GM19025 (cell line): ENCODE measurements around the gene ECI1.
A peak's percentile ranks its signal among the peaks of the same experiment; 100 is the strongest.
"Not testable (repeated sequence)": the region's sequence is repeated elsewhere in the genome, so short reads cannot be mapped to it uniquely, and the experiment has no call there.

Experiments used
- ATAC-seq: cut with Tn5 transposase; IDR thresholded peaks from one replicate; pipeline ENCODE4 v1.9.1; 2021; ENCODE audit warnings: mild to moderate bottlenecking, low read depth, moderate library complexity; ENCODE audit not compliant: unreplicated experiment

The ECI1 gene

GRCh38 chr16:2280981-2281542 is 29.7 kb upstream of the ECI1 start:
- ATAC-seq: no peak

- ATAC-seq: no peak
Measured at GRCh38 chr16:2280461-2280860, 29.1 kb upstream of the ECI1 start.

GRCh38 chr16:2278956-2279800 is 27.8 kb upstream of the ECI1 start:
- ATAC-seq: no peak

- no peak for ATAC-seq
Measured at GRCh38 chr16:2278272-2278608, 26.9 kb upstream of the ECI1 start.

- ATAC-seq: no peak
Measured at GRCh38 chr16:2277466-2278271, 26.3 kb upstream of the ECI1 start.

GRCh38 chr16:2276368-2277195 is 25.2 kb upstream of the ECI1 start:
- ATAC-seq: no peak

- ATAC-seq: no peak
Measured at GRCh38 chr16:2275476-2276367, 24.3 kb upstream of the ECI1 start.

GRCh38 chr16:2273931-2274330 is 22.5 kb upstream of the ECI1 start:
- ATAC-seq: no peak

GRCh38 chr16:2273484-2273883 is 22.1 kb upstream of the ECI1 start:
- ATAC-seq: no peak

GRCh38 chr16:2271848-2272461 is 20.6 kb upstream of the ECI1 start:
- no peak for ATAC-seq

GRCh38 chr16:2270588-2271470 is 19.4 kb upstream of the ECI1 start:
- no peak for ATAC-seq

- no peak for ATAC-seq
Measured at GRCh38 chr16:2270070-2270462, 18.7 kb upstream of the ECI1 start.

- peak; percentile 66 for ATAC-seq
Measured at GRCh38 chr16:2267913-2268666, 16.7 kb upstream of the ECI1 start, which contains the start of gene RNPS1. TSS of gene RNPS1 (minus strand) at chr16:2268126. CDS start at chr16:2264643, 3,483 bp downstream.

- peak; percentile 51 for ATAC-seq
Measured at GRCh38 chr16:2267505-2267912, 16.1 kb upstream of the ECI1 start.

GRCh38 chr16:2266887-2267286 is 15.5 kb upstream of the ECI1 start:
- not testable (repeated sequence) for ATAC-seq

- not testable (repeated sequence) for ATAC-seq
Measured at GRCh38 chr16:2263026-2263425, 11.6 kb upstream of the ECI1 start.

- ATAC-seq: no peak
Measured at GRCh38 chr16:2260250-2260649, 8.9 kb upstream of the ECI1 start.
